KMS-11 (cell line): Measurements from ENCODE around the gene TSPAN18.

Source experiments
- H2AFZ ChIP-seq: fragments of 200-600 bp; sonication (generic); 2 replicates; pipeline ENCODE4 v1.6.1; 2016; ENCODE audit warnings: antibody characterized with exemption, mixed run types, low read depth
- H3K27ac ChIP-seq: fragments of 200-600 bp; sonication (generic); 2 replicates; pipeline ENCODE4 v1.6.1; 2016; ENCODE audit warnings: mild to moderate bottlenecking, mixed run types
- H3K27me3 ChIP-seq: fragments of 200-600 bp; sonication (generic); 2 replicates; pipeline ENCODE4 v1.6.1; 2017; ENCODE audit warnings: mild to moderate bottlenecking, low read depth, mixed run types, moderate library complexity; ENCODE audit not compliant: insufficient read depth
- H3K36me3 ChIP-seq: fragments of 200-600 bp; sonication (generic); 2 replicates; pipeline ENCODE4 v1.6.1; 2017; ENCODE audit warnings: mild to moderate bottlenecking, mixed run types; ENCODE audit not compliant: insufficient read depth
- H3K4me1 ChIP-seq: fragments of 200-600 bp; sonication (generic); 2 replicates; pipeline ENCODE4 v1.6.1; 2016; ENCODE audit warnings: mild to moderate bottlenecking, low read depth, mixed run types; ENCODE audit not compliant: poor library complexity, severe bottlenecking
- H3K4me2 ChIP-seq: fragments of 200-600 bp; sonication (generic); 2 replicates; pipeline ENCODE4 v1.7.0; 2016; ENCODE audit warnings: mild to moderate bottlenecking, mixed run types
- H3K4me3 ChIP-seq: fragments of 200-600 bp; sonication (generic); IDR thresholded peaks from 2 replicates; pipeline ENCODE4 v1.6.1; 2017; ENCODE audit warnings: low read depth, low read length, mixed read lengths; ENCODE audit not compliant: insufficient read depth
- H3K79me2 ChIP-seq: fragments of 200-600 bp; sonication (generic); 2 replicates; pipeline ENCODE4 v1.6.1; 2016; ENCODE audit warnings: low read depth, mixed run types; ENCODE audit not compliant: insufficient read depth
- H3K9ac ChIP-seq: fragments of 200-600 bp; sonication (generic); 2 replicates; pipeline ENCODE4 v1.6.1; 2016; ENCODE audit warnings: mild to moderate bottlenecking, mixed run types
- H4K20me1 ChIP-seq: fragments of 200-600 bp; sonication (generic); 2 replicates; pipeline ENCODE4 v1.6.1; 2016; ENCODE audit warnings: mild to moderate bottlenecking, mixed run types; ENCODE audit not compliant: insufficient read depth
- CTCF ChIP-seq: fragments of 200-600 bp; sonication (generic); conservative IDR thresholded peaks from 2 replicates; pipeline ENCODE4 v1.6.1; 2017; ENCODE audit warnings: low read depth, mild to moderate bottlenecking, antibody characterized with exemption, low read length, moderate library complexity, mixed read lengths

Gene TSPAN18

GRCh38 chr11:44886790-44887140 is 160.0 kb downstream of the TSPAN18 start:
- TF ChIP-seq CTCF: no peak
- no peaks in the 10 kb centered on the region for H3K79me2 ChIP-seq
- no peaks in the 10 kb centered on the region for H3K4me1 ChIP-seq
- H3K4me2 ChIP-seq: no peak overlapping the region
- no peak overlapping the region for H3K4me3 ChIP-seq
- H3K27ac ChIP-seq: no peak overlapping the region
- no peak overlapping the region for H3K9ac ChIP-seq
- no peaks in the 10 kb centered on the region for H3K27me3 ChIP-seq
- H4K20me1 ChIP-seq: no peaks in the 10 kb centered on the region
- H3K36me3 ChIP-seq: no peaks in the 10 kb centered on the region
- H2AFZ ChIP-seq: no peak overlapping the region

- H3K79me2 ChIP-seq: no peaks in the 10 kb centered on the region
- H3K36me3 ChIP-seq: no peaks in the 10 kb centered on the region
- H3K4me3 ChIP-seq: no peak overlapping the region
- no peaks in the 10 kb centered on the region for H3K27me3 ChIP-seq
- no peaks in the 10 kb centered on the region for H4K20me1 ChIP-seq
- no peak overlapping the region for H3K9ac ChIP-seq
- no peak for TF ChIP-seq CTCF
- H3K27ac ChIP-seq: no peak overlapping the region
- no peak overlapping the region for H2AFZ ChIP-seq
- H3K4me1 ChIP-seq: no peaks in the 10 kb centered on the region
- no peak overlapping the region for H3K4me2 ChIP-seq
These were observed 160.9 kb downstream of the TSPAN18 start for GRCh38 chr11:44887636-44888035.

- H3K79me2 ChIP-seq: no peaks in the 10 kb centered on the region
- H2AFZ ChIP-seq: no peak overlapping the region
- H3K27ac ChIP-seq: no peak overlapping the region
- H3K4me2 ChIP-seq: no peak overlapping the region
- no peaks in the 10 kb centered on the region for H3K27me3 ChIP-seq
- no peak overlapping the region for H3K9ac ChIP-seq
- H3K4me3 ChIP-seq: no peak overlapping the region
- no peaks in the 10 kb centered on the region for H3K36me3 ChIP-seq
- no peak for TF ChIP-seq CTCF
- H4K20me1 ChIP-seq: no peaks in the 10 kb centered on the region
- no peaks in the 10 kb centered on the region for H3K4me1 ChIP-seq
These were observed 162.5 kb downstream of the TSPAN18 start for GRCh38 chr11:44889266-44889665.

- H3K36me3 ChIP-seq: no peaks in the 10 kb centered on the region
- no peak overlapping the region for H2AFZ ChIP-seq
- H3K79me2 ChIP-seq: no peaks in the 10 kb centered on the region
- no peaks in the 10 kb centered on the region for H3K27me3 ChIP-seq
- H4K20me1 ChIP-seq: no peaks in the 10 kb centered on the region
- H3K27ac ChIP-seq: no peak overlapping the region
- TF ChIP-seq CTCF: no peak
- no peak overlapping the region for H3K4me2 ChIP-seq
- H3K4me3 ChIP-seq: no peak overlapping the region
- no peaks in the 10 kb centered on the region for H3K4me1 ChIP-seq
- no peak overlapping the region for H3K9ac ChIP-seq
These were observed 166.1 kb downstream of the TSPAN18 start for GRCh38 chr11:44892843-44893242.
